HEK293T (cell line): Measurements from ENCODE around the gene SEMA3D.
"Not testable (repeated sequence)": the region's sequence is repeated elsewhere in the genome, so short reads cannot be mapped to it uniquely, and the experiment has no call there.

Experiments
- CTCF ChIA-PET: fragments of 350-600 bp; formaldehyde crosslinking; extraction: SDS; loops from one replicate; lab custom pipeline; 2021; ENCODE audit warnings: antibody characterized with exemption, inconsistent platforms; lab: Yijun Ruan, JAX
- POLR2A ChIA-PET: fragments of 350-600 bp; formaldehyde crosslinking; extraction: SDS; loops from one replicate; lab custom pipeline; 2020; ENCODE audit warnings: antibody characterized with exemption, inconsistent platforms; lab: Yijun Ruan, JAX
- DNase-seq: peaks from one replicate; pipeline ENCODE4 v3.0.0; 2012; ENCODE audit warnings: mixed read lengths; ENCODE audit errors: extremely low spot score
- ARNT ChIP-seq: fragments of 450-650 bp; IDR thresholded peaks from 2 replicates; pipeline ENCODE4 v1.6.1; 2017; ENCODE audit warnings: mild to moderate bottlenecking
- BHLHE40 ChIP-seq: fragments of 450-650 bp; IDR thresholded peaks from 2 replicates; pipeline ENCODE4 v1.6.1; 2016; ENCODE audit warnings: mild to moderate bottlenecking, moderate library complexity, borderline replicate concordance
- CTBP1 ChIP-seq: fragments of 450-650 bp; IDR thresholded peaks from 2 replicates; pipeline ENCODE4 v1.6.1; 2016; ENCODE audit warnings: borderline replicate concordance
- ELF4 ChIP-seq: fragments of 450-650 bp; IDR thresholded peaks from 2 replicates; pipeline ENCODE4 v1.6.1; 2017; ENCODE audit warnings: antibody characterized with exemption
- FOXA1 ChIP-seq: fragments of 450-650 bp; IDR thresholded peaks from 2 replicates; pipeline ENCODE4 v1.6.1; 2016; ENCODE audit warnings: mild to moderate bottlenecking
- FOXK2 ChIP-seq: fragments of 450-650 bp; IDR thresholded peaks from 2 replicates; pipeline ENCODE4 v1.6.1; 2016; ENCODE audit warnings: mild to moderate bottlenecking
- FOXM1 ChIP-seq: fragments of 450-650 bp; IDR thresholded peaks from 2 replicates; pipeline ENCODE4 v1.6.1; 2017; ENCODE audit warnings: mild to moderate bottlenecking, borderline replicate concordance
- HDGF ChIP-seq: fragments of 450-650 bp; IDR thresholded peaks from 2 replicates; pipeline ENCODE4 v1.6.1; 2017; ENCODE audit warnings: antibody characterized with exemption, borderline replicate concordance
- L3MBTL2 ChIP-seq: fragments of 450-650 bp; conservative IDR thresholded peaks from 2 replicates; pipeline ENCODE4 v1.6.1; 2016; ENCODE audit warnings: mild to moderate bottlenecking
- LEF1 ChIP-seq: fragments of 450-650 bp; IDR thresholded peaks from 2 replicates; pipeline ENCODE4 v1.6.1; 2017; ENCODE audit warnings: mild to moderate bottlenecking, borderline replicate concordance
- NFRKB ChIP-seq: fragments of 450-650 bp; IDR thresholded peaks from 2 replicates; pipeline ENCODE4 v1.6.1; 2016; ENCODE audit warnings: mild to moderate bottlenecking, moderate library complexity
- SP1 ChIP-seq: fragments of 450-650 bp; IDR thresholded peaks from 2 replicates; pipeline ENCODE4 v1.6.1; 2017
- SUZ12 ChIP-seq: fragments of 450-650 bp; IDR thresholded peaks from 2 replicates; pipeline ENCODE4 v1.6.1; 2016; ENCODE audit warnings: mild to moderate bottlenecking
- TARDBP ChIP-seq: fragments of 450-650 bp; IDR thresholded peaks from 2 replicates; pipeline ENCODE4 v1.6.1; 2016
- ZNF384 ChIP-seq: fragments of 450-650 bp; IDR thresholded peaks from 2 replicates; pipeline ENCODE4 v1.6.1; 2016
- TF ChIP-seq, protein P1 (sequence below): fragments of 450-650 bp; IDR thresholded peaks from 2 replicates; pipeline ENCODE4 v1.6.1; 2016

The SEMA3D gene

GRCh38 chr7:84997626-84998025 is 189.2 kb downstream of the SEMA3D start:
- ChIA-PET POLR2A (no interaction called here), CTCF (no interaction called here)
- no peak for DNase-seq
- no peak for TF ChIP-seq NFRKB
- no peak for TF ChIP-seq BHLHE40
- TF ChIP-seq FOXM1 = no peak
- no peak for TF ChIP-seq SP1
- TF ChIP-seq ZNF384 = no peak
- no peak for TF ChIP-seq CTBP1
- TF ChIP-seq FOXA1 = no peak
- TF ChIP-seq HDGF = no peak
- TF ChIP-seq ARNT = no peak
- TF ChIP-seq TARDBP = no peak
- no peak for TF ChIP-seq FOXK2
- TF ChIP-seq L3MBTL2 = no peak
- no peak for TF ChIP-seq ELF4
- TF ChIP-seq LEF1 = no peak
- TF ChIP-seq SUZ12 = no peak
- TF ChIP-seq, protein P1, sequence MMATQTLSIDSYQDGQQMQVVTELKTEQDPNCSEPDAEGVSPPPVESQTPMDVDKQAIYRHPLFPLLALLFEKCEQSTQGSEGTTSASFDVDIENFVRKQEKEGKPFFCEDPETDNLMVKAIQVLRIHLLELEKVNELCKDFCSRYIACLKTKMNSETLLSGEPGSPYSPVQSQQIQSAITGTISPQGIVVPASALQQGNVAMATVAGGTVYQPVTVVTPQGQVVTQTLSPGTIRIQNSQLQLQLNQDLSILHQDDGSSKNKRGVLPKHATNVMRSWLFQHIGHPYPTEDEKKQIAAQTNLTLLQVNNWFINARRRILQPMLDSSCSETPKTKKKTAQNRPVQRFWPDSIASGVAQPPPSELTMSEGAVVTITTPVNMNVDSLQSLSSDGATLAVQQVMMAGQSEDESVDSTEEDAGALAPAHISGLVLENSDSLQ = no peak

GRCh38 chr7:84992954-84993353 is 193.9 kb downstream of the SEMA3D start:
- POLR2A ChIA-PET, DNase-seq, CTCF ChIA-PET: not testable (repeated sequence)

GRCh38 chr7:84985073-84985784 is 201.6 kb downstream of the SEMA3D start:
- CTCF ChIA-PET = no interaction called here
- POLR2A ChIA-PET = no interaction called here

DNA sequence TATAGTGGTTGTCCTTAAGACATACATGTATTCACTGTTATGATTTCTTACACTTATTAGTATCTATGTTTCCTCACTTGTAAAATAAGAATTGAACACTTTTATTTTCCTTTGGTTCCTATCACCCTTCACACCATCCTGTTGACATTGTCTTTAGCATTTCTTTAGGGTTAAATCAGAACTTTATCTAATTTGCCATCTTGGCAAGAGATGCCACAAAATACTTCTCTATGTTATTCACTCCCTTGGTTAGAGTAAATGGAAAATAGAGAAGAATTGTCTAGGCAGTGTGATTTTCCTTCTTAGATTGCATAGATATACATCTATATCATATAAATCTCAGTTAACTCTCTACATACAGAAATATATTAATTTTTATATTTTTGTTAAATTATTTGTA is 204.7 kb downstream of the SEMA3D start:
- ChIA-PET CTCF (no interaction called here), POLR2A (no interaction called here)
- TF ChIP-seq TARDBP = no peak
- TF ChIP-seq FOXM1 = no peak
- no peak for TF ChIP-seq ARNT
- TF ChIP-seq SUZ12 = no peak
- TF ChIP-seq, protein P1 = no peak
- no peak for TF ChIP-seq FOXA1
- TF ChIP-seq NFRKB = no peak
- no peak for TF ChIP-seq ELF4
- no peak for TF ChIP-seq L3MBTL2
- TF ChIP-seq LEF1 = no peak
- no peak for DNase-seq

More at GRCh38 chr7:84985073-84985784, 201.6 kb downstream of the SEMA3D start:
- no peak for TF ChIP-seq L3MBTL2
- no peak for TF ChIP-seq FOXA1
- no peak for TF ChIP-seq ZNF384
- no peak for TF ChIP-seq ELF4
- no peak for TF ChIP-seq HDGF
- no peak for TF ChIP-seq TARDBP
- TF ChIP-seq NFRKB = no peak
- TF ChIP-seq, protein P1 = no peak
- no peak for TF ChIP-seq ARNT
- TF ChIP-seq LEF1 = no peak
- no peak for TF ChIP-seq BHLHE40
- TF ChIP-seq CTBP1 = no peak
- TF ChIP-seq SP1 = no peak
- no peak for TF ChIP-seq SUZ12
- TF ChIP-seq FOXK2 = no peak
- no peak for TF ChIP-seq FOXM1
- no peak for DNase-seq

- DNase-seq = no peak
- ChIA-PET CTCF (no interaction called here), POLR2A (no interaction called here)
- TF ChIP-seq SUZ12 (no peak), SP1 (no peak), FOXM1 (no peak), L3MBTL2 (no peak), ELF4 (no peak), CTBP1 (no peak), HDGF (no peak), ARNT (no peak), NFRKB (no peak), ZNF384 (no peak), FOXA1 (no peak), TARDBP (no peak), FOXK2 (no peak), BHLHE40 (no peak), LEF1 (no peak)
- TF ChIP-seq, protein P1 = no peak
Measured at GRCh38 chr7:84981055-84981976, 205.5 kb downstream of the SEMA3D start.
